ENCODE data around the gene TPP2. TPM values are rescaled to one million over a fixed set of nuclear protein-coding genes. Genes with fewer than 3 reads are reported as not detected.

Gene TPP2
- total RNA-seq, 4 donors from 2014 or later: 26.2 to 61.0 (median 30.5) TPM

DNA sequence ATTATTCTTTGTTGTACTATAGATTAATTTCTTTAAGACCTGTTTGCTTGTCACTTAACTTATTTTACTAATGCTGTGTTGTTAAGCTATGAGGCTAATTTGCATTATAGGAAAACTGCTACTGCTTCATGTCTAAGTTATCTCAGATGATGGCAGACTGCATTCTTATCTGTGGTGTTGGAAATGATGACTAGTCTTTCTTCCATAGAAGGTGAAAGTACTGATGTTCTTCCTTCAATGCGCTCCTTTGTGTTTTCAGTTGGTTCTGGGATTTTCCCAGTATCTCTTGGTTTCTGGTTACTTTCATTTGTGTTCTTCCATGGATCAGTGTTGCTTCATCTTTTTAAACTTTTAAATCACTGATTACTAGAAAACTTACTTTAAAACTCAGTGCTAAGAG is 46.9 kb downstream of the TPP2 start:
- H3K4me3 ChIP-seq: no peak overlapping the region
- H3K9me3 ChIP-seq: no peaks in the 10 kb centered on the region
- TF ChIP-seq POLR2AphosphoS5 (IDR thresholded peaks at IDR 0.05): no peak
- TF ChIP-seq, protein P1, sequence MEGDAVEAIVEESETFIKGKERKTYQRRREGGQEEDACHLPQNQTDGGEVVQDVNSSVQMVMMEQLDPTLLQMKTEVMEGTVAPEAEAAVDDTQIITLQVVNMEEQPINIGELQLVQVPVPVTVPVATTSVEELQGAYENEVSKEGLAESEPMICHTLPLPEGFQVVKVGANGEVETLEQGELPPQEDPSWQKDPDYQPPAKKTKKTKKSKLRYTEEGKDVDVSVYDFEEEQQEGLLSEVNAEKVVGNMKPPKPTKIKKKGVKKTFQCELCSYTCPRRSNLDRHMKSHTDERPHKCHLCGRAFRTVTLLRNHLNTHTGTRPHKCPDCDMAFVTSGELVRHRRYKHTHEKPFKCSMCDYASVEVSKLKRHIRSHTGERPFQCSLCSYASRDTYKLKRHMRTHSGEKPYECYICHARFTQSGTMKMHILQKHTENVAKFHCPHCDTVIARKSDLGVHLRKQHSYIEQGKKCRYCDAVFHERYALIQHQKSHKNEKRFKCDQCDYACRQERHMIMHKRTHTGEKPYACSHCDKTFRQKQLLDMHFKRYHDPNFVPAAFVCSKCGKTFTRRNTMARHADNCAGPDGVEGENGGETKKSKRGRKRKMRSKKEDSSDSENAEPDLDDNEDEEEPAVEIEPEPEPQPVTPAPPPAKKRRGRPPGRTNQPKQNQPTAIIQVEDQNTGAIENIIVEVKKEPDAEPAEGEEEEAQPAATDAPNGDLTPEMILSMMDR (IDR thresholded peaks at IDR 0.05): no peak
- TF ChIP-seq POLR2A (IDR thresholded peaks at IDR 0.05): no peak
- TF ChIP-seq EP300 (IDR thresholded peaks at IDR 0.05): no peak
- no peak for DNase-seq (ENCODE audit: low spot score in 2 of 2)
- peaks cover 7% of the 10 kb centered on the region for H3K4me1 ChIP-seq
- H3K36me3 ChIP-seq: peaks cover 75% of the 10 kb centered on the region
- no peak overlapping the region for H3K27ac ChIP-seq
- WGBS: 97% methylated on average over 1 of the region's 1 CpG
- H3K27me3 ChIP-seq: no peaks in the 10 kb centered on the region

DNA sequence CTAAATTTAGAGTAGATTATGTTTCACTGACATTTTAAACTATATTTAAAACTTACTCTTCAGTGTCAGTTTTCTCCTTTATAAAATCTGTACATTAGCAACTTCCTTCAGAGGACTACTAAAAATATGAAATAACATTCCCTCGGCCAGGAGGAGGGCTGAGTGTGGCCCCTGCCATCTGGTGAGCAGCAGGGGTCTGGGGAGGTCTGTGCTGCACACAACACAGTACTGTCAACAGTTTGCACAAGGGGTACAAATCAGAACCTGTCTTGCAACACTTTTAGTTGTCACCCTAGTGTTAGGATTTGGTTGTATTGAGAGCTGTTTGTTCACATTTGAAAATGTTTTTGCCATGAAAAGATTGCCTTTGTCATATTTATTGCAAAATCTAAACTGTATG is 48.9 kb downstream of the TPP2 start:
- no peak for DNase-seq (ENCODE audit: low spot score in 2 of 2)
- Histone ChIP-seq H3K9me3 (no peaks in the 10 kb centered on the region), H3K36me3 (peaks cover 76% of the 10 kb centered on the region), H3K4me3 (no peak overlapping the region), H3K4me1 (peaks cover 7% of the 10 kb centered on the region), H3K27ac (no peak overlapping the region), H3K27me3 (no peaks in the 10 kb centered on the region)
- 55% methylated on average over 1 of the region's 1 CpG for WGBS
- no peak for TF ChIP-seq POLR2AphosphoS5 (IDR thresholded peaks at IDR 0.05)
- TF ChIP-seq, protein P1 (IDR thresholded peaks at IDR 0.05): no peak
- no peak for TF ChIP-seq POLR2A (IDR thresholded peaks at IDR 0.05)

DNA sequence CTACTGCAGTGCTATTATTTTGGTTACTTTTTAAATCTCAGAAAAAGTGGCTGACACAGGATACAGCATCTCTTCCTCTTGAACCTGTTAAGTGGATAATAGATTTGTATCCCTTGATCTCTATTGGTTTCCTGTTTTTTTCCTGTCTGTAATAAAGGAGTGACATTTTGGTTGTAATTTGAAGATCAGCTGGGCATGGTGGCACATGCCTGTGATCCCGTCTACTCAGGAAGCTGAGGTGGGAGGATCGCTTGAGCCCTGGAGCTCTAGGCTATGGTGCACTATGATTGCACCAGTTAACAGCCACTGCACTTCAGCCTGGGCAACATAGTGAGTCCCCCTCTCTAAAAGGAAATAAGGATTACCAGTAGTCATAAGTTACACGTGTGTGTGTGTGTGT is 51.3 kb downstream of the TPP2 start:
- Histone ChIP-seq H3K27me3 (no peaks in the 10 kb centered on the region), H3K27ac (no peak overlapping the region), H3K9me3 (no peaks in the 10 kb centered on the region), H3K36me3 (peaks cover 67% of the 10 kb centered on the region), H3K4me3 (no peak overlapping the region), H3K4me1 (no peaks in the 10 kb centered on the region)
- DNase-seq (ENCODE audit: low spot score in 2 of 2): no peak
- 44% methylated on average over 3 of the region's 3 CpGs for WGBS
- TF ChIP-seq POLR2A (IDR thresholded peaks at IDR 0.05) (no peak), EP300 (IDR thresholded peaks at IDR 0.05) (no peak), POLR2AphosphoS5 (IDR thresholded peaks at IDR 0.05) (no peak)
- TF ChIP-seq, protein P1 (IDR thresholded peaks at IDR 0.05): no peak

GRCh38 chr13:102650444-102650843 is 53.7 kb downstream of the TPP2 start:
- peaks cover 62% of the 10 kb centered on the region for H3K36me3 ChIP-seq
- no peak overlapping the region for H3K27ac ChIP-seq
- no peak for DNase-seq (ENCODE audit: low spot score in 2 of 2)
- H3K4me3 ChIP-seq: no peak overlapping the region
- H3K9me3 ChIP-seq: no peaks in the 10 kb centered on the region
- H3K4me1 ChIP-seq: no peaks in the 10 kb centered on the region
- 92% methylated on average over 3 of the region's 3 CpGs for WGBS
- H3K27me3 ChIP-seq: no peaks in the 10 kb centered on the region
- TF ChIP-seq POLR2AphosphoS5 (IDR thresholded peaks at IDR 0.05) (no peak), EP300 (IDR thresholded peaks at IDR 0.05) (no peak), POLR2A (IDR thresholded peaks at IDR 0.05) (no peak)
- TF ChIP-seq, protein P1 (IDR thresholded peaks at IDR 0.05): no peak

DNA sequence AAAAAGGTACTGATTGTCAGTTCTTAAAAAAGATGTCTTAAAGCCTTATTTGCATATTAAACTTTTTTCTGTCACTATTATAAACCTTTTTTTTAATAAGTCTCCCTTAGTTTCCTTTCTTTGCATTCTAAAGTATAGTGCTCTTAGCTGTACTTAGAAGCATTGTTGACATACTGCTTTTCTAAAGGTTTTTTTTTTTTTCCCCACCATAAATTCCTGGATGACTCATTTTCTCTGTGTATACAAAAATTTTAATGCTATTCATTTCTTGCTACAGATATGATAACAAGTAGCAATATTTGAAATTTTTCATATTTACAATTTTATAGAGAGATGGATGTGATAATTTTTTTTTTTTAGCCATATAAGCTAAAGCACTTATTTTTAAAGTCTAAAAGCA is 54.6 kb downstream of the TPP2 start:
- DNase-seq (ENCODE audit: low spot score in 2 of 2): no peak
- Histone ChIP-seq H3K27ac (no peak overlapping the region), H3K4me1 (no peaks in the 10 kb centered on the region), H3K4me3 (no peak overlapping the region), H3K27me3 (no peaks in the 10 kb centered on the region), H3K36me3 (peaks cover 62% of the 10 kb centered on the region), H3K9me3 (no peaks in the 10 kb centered on the region)
- no peak for TF ChIP-seq EP300 (IDR thresholded peaks at IDR 0.05)
- TF ChIP-seq, protein P1 (IDR thresholded peaks at IDR 0.05): no peak

Measured in suprapubic skin (tissue), 4 donors.